KMS-11 (cell line): ENCODE measurements around the gene RBM8A.

Experiments used
- H2AFZ ChIP-seq: fragments of 200-600 bp; sonication (generic); 2 replicates; pipeline ENCODE4 v1.6.1; 2016; ENCODE audit warnings: antibody characterized with exemption, mixed run types, low read depth
- H3K27ac ChIP-seq: fragments of 200-600 bp; sonication (generic); 2 replicates; pipeline ENCODE4 v1.6.1; 2016; ENCODE audit warnings: mild to moderate bottlenecking, mixed run types
- H3K27me3 ChIP-seq: fragments of 200-600 bp; sonication (generic); 2 replicates; pipeline ENCODE4 v1.6.1; 2017; ENCODE audit warnings: mild to moderate bottlenecking, low read depth, mixed run types, moderate library complexity; ENCODE audit not compliant: insufficient read depth
- H3K36me3 ChIP-seq: fragments of 200-600 bp; sonication (generic); 2 replicates; pipeline ENCODE4 v1.6.1; 2017; ENCODE audit warnings: mild to moderate bottlenecking, mixed run types; ENCODE audit not compliant: insufficient read depth
- H3K4me1 ChIP-seq: fragments of 200-600 bp; sonication (generic); 2 replicates; pipeline ENCODE4 v1.6.1; 2016; ENCODE audit warnings: mild to moderate bottlenecking, low read depth, mixed run types; ENCODE audit not compliant: poor library complexity, severe bottlenecking
- H3K4me2 ChIP-seq: fragments of 200-600 bp; sonication (generic); 2 replicates; pipeline ENCODE4 v1.7.0; 2016; ENCODE audit warnings: mild to moderate bottlenecking, mixed run types
- H3K4me3 ChIP-seq: fragments of 200-600 bp; sonication (generic); IDR thresholded peaks from 2 replicates; pipeline ENCODE4 v1.6.1; 2017; ENCODE audit warnings: low read depth, low read length, mixed read lengths; ENCODE audit not compliant: insufficient read depth
- H3K79me2 ChIP-seq: fragments of 200-600 bp; sonication (generic); 2 replicates; pipeline ENCODE4 v1.6.1; 2016; ENCODE audit warnings: low read depth, mixed run types; ENCODE audit not compliant: insufficient read depth
- H3K9ac ChIP-seq: fragments of 200-600 bp; sonication (generic); 2 replicates; pipeline ENCODE4 v1.6.1; 2016; ENCODE audit warnings: mild to moderate bottlenecking, mixed run types
- H4K20me1 ChIP-seq: fragments of 200-600 bp; sonication (generic); 2 replicates; pipeline ENCODE4 v1.6.1; 2016; ENCODE audit warnings: mild to moderate bottlenecking, mixed run types; ENCODE audit not compliant: insufficient read depth
- TF ChIP-seq, protein P1 (sequence below): fragments of 200-600 bp; sonication (generic); conservative IDR thresholded peaks from 2 replicates; pipeline ENCODE4 v1.6.1; 2017; ENCODE audit warnings: low read depth, mild to moderate bottlenecking, antibody characterized with exemption, low read length, moderate library complexity, mixed read lengths

RBM8A gene

DNA sequence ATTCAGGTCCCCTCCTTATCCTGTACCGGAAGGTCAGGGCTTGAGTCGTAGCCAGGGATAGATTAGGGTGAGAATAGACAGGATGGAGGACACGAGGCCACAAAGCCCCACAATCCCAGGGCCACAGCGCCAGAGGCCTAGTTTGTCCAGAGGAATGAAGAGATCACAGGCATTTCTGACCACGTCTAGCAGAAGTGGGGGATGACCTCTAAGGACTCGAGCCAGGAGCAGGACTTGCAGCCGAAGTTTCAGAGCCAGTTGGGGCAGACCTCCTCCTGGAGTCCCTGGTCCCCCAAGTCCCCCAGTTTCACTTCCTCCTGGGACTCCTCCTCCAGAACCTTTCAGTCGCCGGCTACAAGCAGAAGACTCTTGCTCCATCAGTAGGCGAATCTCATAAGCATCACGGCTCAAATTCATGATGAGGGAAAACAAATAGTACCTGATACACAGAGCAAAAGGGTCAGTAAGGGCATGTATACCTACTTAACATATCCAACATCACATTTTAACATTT is 15.1 kb downstream of the RBM8A start:
- no peak overlapping the region for H3K9ac ChIP-seq
- H3K27me3 ChIP-seq: no peaks in the 10 kb centered on the region
- no peaks in the 10 kb centered on the region for H4K20me1 ChIP-seq
- peaks cover 5% of the 10 kb centered on the region for H3K4me1 ChIP-seq
- no peak overlapping the region for H3K4me2 ChIP-seq
- H2AFZ ChIP-seq: no peak overlapping the region
- H3K27ac ChIP-seq: no peak overlapping the region
- H3K36me3 ChIP-seq: no peaks in the 10 kb centered on the region
- H3K4me3 ChIP-seq: no peak overlapping the region
- TF ChIP-seq, protein P1, sequence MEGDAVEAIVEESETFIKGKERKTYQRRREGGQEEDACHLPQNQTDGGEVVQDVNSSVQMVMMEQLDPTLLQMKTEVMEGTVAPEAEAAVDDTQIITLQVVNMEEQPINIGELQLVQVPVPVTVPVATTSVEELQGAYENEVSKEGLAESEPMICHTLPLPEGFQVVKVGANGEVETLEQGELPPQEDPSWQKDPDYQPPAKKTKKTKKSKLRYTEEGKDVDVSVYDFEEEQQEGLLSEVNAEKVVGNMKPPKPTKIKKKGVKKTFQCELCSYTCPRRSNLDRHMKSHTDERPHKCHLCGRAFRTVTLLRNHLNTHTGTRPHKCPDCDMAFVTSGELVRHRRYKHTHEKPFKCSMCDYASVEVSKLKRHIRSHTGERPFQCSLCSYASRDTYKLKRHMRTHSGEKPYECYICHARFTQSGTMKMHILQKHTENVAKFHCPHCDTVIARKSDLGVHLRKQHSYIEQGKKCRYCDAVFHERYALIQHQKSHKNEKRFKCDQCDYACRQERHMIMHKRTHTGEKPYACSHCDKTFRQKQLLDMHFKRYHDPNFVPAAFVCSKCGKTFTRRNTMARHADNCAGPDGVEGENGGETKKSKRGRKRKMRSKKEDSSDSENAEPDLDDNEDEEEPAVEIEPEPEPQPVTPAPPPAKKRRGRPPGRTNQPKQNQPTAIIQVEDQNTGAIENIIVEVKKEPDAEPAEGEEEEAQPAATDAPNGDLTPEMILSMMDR: no peak
- H3K79me2 ChIP-seq: no peaks in the 10 kb centered on the region

DNA sequence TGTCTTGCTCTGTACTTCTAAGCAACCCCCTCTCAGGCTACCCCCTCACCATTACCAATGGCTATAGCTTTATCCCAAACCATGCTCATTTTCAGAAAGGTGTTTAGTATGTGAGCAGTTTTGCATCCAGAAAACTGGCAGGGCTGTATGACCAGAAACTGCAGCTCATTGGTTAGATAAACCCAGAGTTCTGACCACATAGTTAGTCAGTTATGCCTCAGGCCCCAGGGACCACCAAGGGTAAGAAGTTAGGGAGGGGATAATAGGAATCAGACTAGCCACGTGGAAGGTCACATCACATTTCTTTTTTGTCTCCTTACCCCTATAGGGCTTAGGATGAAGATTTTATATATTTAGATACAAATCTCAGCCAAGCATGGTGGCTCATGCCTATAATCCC is 18.6 kb downstream of the RBM8A start:
- H3K27ac ChIP-seq: no peak overlapping the region
- H3K36me3 ChIP-seq: no peaks in the 10 kb centered on the region
- no peak overlapping the region for H3K4me3 ChIP-seq
- TF ChIP-seq, protein P1: no peak
- no peaks in the 10 kb centered on the region for H3K27me3 ChIP-seq
- H3K4me2 ChIP-seq: no peak overlapping the region
- H3K4me1 ChIP-seq: no peaks in the 10 kb centered on the region
- H3K9ac ChIP-seq: no peak overlapping the region
- no peak overlapping the region for H2AFZ ChIP-seq
- H4K20me1 ChIP-seq: no peaks in the 10 kb centered on the region
- H3K79me2 ChIP-seq: no peaks in the 10 kb centered on the region

DNA sequence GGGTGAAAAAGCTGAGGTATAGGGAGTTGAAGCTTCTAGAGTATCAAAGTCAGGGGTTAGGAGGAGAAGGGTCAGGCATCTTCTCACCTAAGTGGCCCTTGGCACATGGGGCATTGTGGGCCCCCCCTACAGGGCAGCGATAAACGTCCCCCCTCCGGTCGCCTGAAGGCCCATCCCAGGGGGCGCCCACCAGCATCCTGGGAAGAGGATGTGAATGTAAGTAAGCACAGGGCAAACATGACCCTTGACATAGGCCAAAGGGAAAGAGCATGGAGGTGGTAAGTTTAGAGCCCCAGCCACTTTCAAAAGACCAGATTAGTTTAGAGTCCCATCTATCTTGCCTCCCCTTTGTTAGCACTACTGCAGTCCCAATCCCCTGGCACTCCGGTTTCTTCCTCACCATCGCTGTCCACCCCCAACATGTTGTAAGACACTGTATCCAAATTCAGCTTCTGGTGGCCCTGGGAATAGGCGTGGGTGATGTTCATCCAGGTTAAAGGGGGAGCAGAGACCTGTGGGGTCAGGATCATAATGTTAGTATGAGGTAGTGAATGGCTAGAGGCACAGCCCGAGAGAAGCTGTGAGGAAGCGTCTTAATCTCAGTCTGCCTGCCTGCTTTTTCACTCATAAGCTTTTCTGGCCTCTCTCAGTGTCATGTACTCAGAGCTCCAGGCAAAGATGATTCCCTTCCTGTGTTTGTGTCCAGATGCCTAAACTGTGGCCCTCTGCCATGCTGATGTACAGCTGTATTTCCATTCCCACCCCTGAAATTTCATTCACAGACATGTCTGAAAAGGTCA is 20.1 kb downstream of the RBM8A start:
- Histone ChIP-seq H3K79me2 (no peaks in the 10 kb centered on the region), H3K4me3 (no peak overlapping the region), H3K4me2 (no peak overlapping the region), H3K27me3 (no peaks in the 10 kb centered on the region), H3K27ac (no peak overlapping the region), H3K9ac (no peak overlapping the region), H4K20me1 (no peaks in the 10 kb centered on the region), H2AFZ (no peak overlapping the region), H3K36me3 (no peaks in the 10 kb centered on the region), H3K4me1 (no peaks in the 10 kb centered on the region)
- TF ChIP-seq, protein P1: no peak

DNA sequence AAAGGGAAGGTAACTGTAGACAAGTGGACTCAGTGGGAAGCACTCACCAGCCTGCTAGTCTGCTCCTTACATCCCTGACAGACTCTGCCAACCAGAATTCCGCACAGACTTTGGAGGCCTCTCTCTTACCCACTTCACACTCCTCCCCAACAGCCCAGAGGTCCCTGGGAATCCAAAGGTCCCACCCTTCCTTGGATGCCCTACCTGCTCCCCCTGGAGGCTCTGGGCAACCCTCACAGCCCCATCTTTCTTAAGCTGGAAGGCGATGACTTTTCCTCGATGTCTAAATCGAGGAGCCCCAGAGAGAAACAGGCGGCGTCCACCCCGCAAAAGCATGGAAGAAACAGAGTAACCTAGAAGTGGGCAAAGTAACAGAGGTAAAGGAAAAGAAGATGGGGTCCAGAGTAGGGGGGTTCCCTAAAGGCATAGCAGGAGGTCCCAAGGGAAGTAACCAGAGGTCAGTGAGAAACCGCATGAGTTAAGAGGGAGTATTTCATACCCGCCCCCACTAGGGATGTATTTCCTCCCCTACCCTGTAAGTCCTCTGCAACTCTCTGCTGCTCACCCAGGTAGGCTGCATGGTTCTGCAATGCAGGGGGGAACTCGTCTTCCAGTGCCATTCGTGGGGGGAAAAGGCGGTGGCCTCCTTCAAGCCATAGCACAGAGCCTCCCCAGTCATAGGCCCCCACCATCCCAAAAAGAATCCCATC is 25.8 kb downstream of the RBM8A start:
- Histone ChIP-seq H3K4me1 (no peaks in the 10 kb centered on the region), H3K27me3 (no peaks in the 10 kb centered on the region), H3K27ac (no peak overlapping the region), H3K36me3 (no peaks in the 10 kb centered on the region), H3K4me3 (no peak overlapping the region), H3K4me2 (no peak overlapping the region), H2AFZ (no peak overlapping the region), H3K9ac (no peak overlapping the region), H3K79me2 (no peaks in the 10 kb centered on the region), H4K20me1 (no peaks in the 10 kb centered on the region)
- TF ChIP-seq, protein P1: no peak
